ENCODE results near the gene CDC23. TPM values are rescaled to one million over a fixed set of nuclear protein-coding genes. Genes with fewer than 3 reads are reported as not detected.

Gene CDC23
- total RNA-seq, 1 experiment from 2014 or later = 40.0 TPM

DNA sequence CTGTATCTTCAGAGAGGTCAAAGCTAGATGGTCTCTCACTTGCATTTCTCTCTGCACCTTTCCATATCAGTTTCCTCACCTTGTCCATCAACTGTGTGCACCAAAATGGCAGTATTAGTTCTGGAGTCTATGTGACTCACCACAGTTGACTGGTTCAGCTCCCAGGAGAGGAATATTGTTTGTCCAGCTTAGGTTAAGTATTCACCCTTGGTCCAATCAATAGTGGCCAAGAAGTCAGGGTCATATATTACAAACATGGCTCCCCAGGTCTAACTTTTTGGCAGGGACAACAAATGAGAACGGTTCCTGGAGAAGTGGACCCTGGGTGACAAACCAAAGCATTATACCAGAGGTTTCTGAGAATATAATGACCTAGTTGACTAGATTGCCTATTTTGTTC is 24.9 kb upstream of the CDC23 start:
- Histone ChIP-seq H2AFZ (ENCODE audit: low read depth, low read length, poor library complexity, severe bottlenecking) (no peak overlapping the region), H3K9ac (ENCODE audit: low read length) (no peak overlapping the region), H3K79me2 (ENCODE audit: insufficient read depth, low read length) (no peaks in the 10 kb centered on the region), H4K20me1 (ENCODE audit: insufficient read depth) (no peaks in the 10 kb centered on the region), H3K9me2 (ENCODE audit: insufficient read depth) (no peaks in the 10 kb centered on the region), H3K4me1 (ENCODE audit: control insufficient read depth in 1 of 2, insufficient read depth in 2 of 2, low read length in 2 of 2) (no peaks in the 10 kb centered on the region), H3K4me3 (replicated peaks in 1 of 2; ENCODE audit: low read depth in 1 of 2, low read length in 2 of 2) (no peak overlapping the region), H3K9me3 (ENCODE audit: control insufficient read depth in 1 of 2, insufficient read depth in 1 of 2, low read depth in 1 of 2, low read length in 2 of 2) (no peaks in the 10 kb centered on the region), H3K36me3 (ENCODE audit: control insufficient read depth in 1 of 2, insufficient read depth in 2 of 2, low read length in 2 of 2) (no peaks in the 10 kb centered on the region), H3K27me3 (ENCODE audit: insufficient read depth, low read length) (0 out of 2 replicates have a peak, but pooled peaks cover 3% of the 10 kb centered on the region), H3K4me2 (ENCODE audit: low read length) (no peak overlapping the region), H3K27ac (ENCODE audit: low read depth, low read length) (no peak overlapping the region)
- POLR2A ChIA-PET = no interaction called here
- intact Hi-C loops (cut with micrococcal nuclease) = no loop called here
- BruUV-seq (replicated peaks) = no TSS peak
- CTCF ChIA-PET = no interaction called here
- RAD21 ChIA-PET (ENCODE audit: low non-redundant PET in 1 of 2, low total read pairs in 2 of 2, uncharacterized antibody in 2 of 2, unreplicated experiment in 2 of 2) = no interaction called here
- DNase-seq (ENCODE audit: low read depth, low spot score) (no peak), ATAC-seq (no peak)
- TF ChIP-seq RAD21 (IDR thresholded peaks at IDR 0.05; ENCODE audit: low read depth) (no peak), SRF (IDR thresholded peaks at IDR 0.05; ENCODE audit: low read depth) (no peak), SIN3A (IDR thresholded peaks at IDR 0.05; ENCODE audit: low read depth) (no peak), TCF7L2 (IDR thresholded peaks at IDR 0.05; ENCODE audit: borderline replicate concordance, extremely low read depth, insufficient read depth, insufficient read length) (no peak), CBX3 (IDR thresholded peaks at IDR 0.05; ENCODE audit: low read depth) (no peak), YY1 (IDR thresholded peaks at IDR 0.05; ENCODE audit: extremely low read depth, insufficient replicate concordance, low read depth, low read length) (no peak), CEBPB (IDR thresholded peaks at IDR 0.05; ENCODE audit: low read depth) (no peak), FOSL1 (IDR thresholded peaks at IDR 0.05; ENCODE audit: low read depth) (no peak), JUND (IDR thresholded peaks at IDR 0.05) (no peak), EGR1 (IDR thresholded peaks at IDR 0.05; ENCODE audit: low read depth) (no peak), ATF3 (IDR thresholded peaks at IDR 0.05) (no peak), ZBTB33 (IDR thresholded peaks at IDR 0.05; ENCODE audit: extremely low read depth, insufficient replicate concordance, low read length) (no peak), CTCF (IDR thresholded peaks at IDR 0.05 in 2 of 3, conservative IDR thresholded peaks at IDR 0.05 in 1 of 3; ENCODE audit: borderline replicate concordance in 1 of 3, insufficient read depth in 1 of 3, low read depth in 2 of 3, low read length in 2 of 3) (no peak), EZH2 (IDR thresholded peaks at IDR 0.05) (no peak), SP1 (IDR thresholded peaks at IDR 0.05; ENCODE audit: low read depth) (no peak), POLR2AphosphoS5 (IDR thresholded peaks at IDR 0.05; ENCODE audit: low read depth, low read length) (no peak), ELF1 (IDR thresholded peaks at IDR 0.05; ENCODE audit: borderline replicate concordance, low read depth) (no peak), ZNF274 (IDR thresholded peaks at IDR 0.05; ENCODE audit: low read depth, low read length) (no peak)
- TF ChIP-seq, protein P1, sequence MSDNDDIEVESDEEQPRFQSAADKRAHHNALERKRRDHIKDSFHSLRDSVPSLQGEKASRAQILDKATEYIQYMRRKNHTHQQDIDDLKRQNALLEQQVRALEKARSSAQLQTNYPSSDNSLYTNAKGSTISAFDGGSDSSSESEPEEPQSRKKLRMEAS (IDR thresholded peaks at IDR 0.05) = no peak
- TF ChIP-seq, protein P2, sequence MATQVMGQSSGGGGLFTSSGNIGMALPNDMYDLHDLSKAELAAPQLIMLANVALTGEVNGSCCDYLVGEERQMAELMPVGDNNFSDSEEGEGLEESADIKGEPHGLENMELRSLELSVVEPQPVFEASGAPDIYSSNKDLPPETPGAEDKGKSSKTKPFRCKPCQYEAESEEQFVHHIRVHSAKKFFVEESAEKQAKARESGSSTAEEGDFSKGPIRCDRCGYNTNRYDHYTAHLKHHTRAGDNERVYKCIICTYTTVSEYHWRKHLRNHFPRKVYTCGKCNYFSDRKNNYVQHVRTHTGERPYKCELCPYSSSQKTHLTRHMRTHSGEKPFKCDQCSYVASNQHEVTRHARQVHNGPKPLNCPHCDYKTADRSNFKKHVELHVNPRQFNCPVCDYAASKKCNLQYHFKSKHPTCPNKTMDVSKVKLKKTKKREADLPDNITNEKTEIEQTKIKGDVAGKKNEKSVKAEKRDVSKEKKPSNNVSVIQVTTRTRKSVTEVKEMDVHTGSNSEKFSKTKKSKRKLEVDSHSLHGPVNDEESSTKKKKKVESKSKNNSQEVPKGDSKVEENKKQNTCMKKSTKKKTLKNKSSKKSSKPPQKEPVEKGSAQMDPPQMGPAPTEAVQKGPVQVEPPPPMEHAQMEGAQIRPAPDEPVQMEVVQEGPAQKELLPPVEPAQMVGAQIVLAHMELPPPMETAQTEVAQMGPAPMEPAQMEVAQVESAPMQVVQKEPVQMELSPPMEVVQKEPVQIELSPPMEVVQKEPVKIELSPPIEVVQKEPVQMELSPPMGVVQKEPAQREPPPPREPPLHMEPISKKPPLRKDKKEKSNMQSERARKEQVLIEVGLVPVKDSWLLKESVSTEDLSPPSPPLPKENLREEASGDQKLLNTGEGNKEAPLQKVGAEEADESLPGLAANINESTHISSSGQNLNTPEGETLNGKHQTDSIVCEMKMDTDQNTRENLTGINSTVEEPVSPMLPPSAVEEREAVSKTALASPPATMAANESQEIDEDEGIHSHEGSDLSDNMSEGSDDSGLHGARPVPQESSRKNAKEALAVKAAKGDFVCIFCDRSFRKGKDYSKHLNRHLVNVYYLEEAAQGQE (IDR thresholded peaks at IDR 0.05; ENCODE audit: low read depth) = no peak

All from HCT116 (cell line).